ENCODE results near the gene ANKRD13D. TPM values are rescaled to one million over a fixed set of nuclear protein-coding genes. Genes with fewer than 3 reads are reported as not detected.

ANKRD13D gene
- total RNA-seq, 1 donor = 34.4 TPM

GRCh38 chr11:67254798-67255197 is 34.3 kb upstream of the ANKRD13D start:
- Histone ChIP-seq H3K4me2 (ENCODE audit: insufficient read depth, low read length) (no peak overlapping the region), H3K27ac (ENCODE audit: low read depth, low read length) (no peak overlapping the region), H3K9me3 (ENCODE audit: low read depth, low read length) (no peaks in the 10 kb centered on the region), H3K79me2 (ENCODE audit: insufficient read depth, low read length) (peaks cover 18% of the 10 kb centered on the region), H2AFZ (ENCODE audit: low read length) (no peak overlapping the region), H3K27me3 (ENCODE audit: insufficient read depth, low read length) (no peaks in the 10 kb centered on the region), H3K4me1 (ENCODE audit: insufficient read depth, low read length) (no peaks in the 10 kb centered on the region), H3K36me3 (ENCODE audit: insufficient read depth, low read length) (peaks cover 78% of the 10 kb centered on the region), H4K20me1 (ENCODE audit: insufficient read depth, low read length) (peaks cover 55% of the 10 kb centered on the region), H3K4me3 (ENCODE audit: insufficient read depth, low read length) (no peak overlapping the region)
- TF ChIP-seq CTCF (IDR thresholded peaks at IDR 0.05; ENCODE audit: extremely low read depth, low read depth, low read length) = no peak
- peak; percentile 18 for DNase-seq (ENCODE audit: insufficient read length, low spot score, missing footprints)

- H3K36me3 ChIP-seq (ENCODE audit: insufficient read depth, low read length) = peaks cover 73% of the 10 kb centered on the region
- no peaks in the 10 kb centered on the region for H3K9me3 ChIP-seq (ENCODE audit: low read depth, low read length)
- H3K4me3 ChIP-seq (ENCODE audit: insufficient read depth, low read length) = no peak overlapping the region
Measured at GRCh38 chr11:67255353-67255752, 33.8 kb upstream of the ANKRD13D start.

GRCh38 chr11:67255864-67256263 is 33.2 kb upstream of the ANKRD13D start:
- Histone ChIP-seq H3K4me2 (ENCODE audit: insufficient read depth, low read length) (no peak overlapping the region), H3K79me2 (ENCODE audit: insufficient read depth, low read length) (peaks cover 10% of the 10 kb centered on the region), H2AFZ (ENCODE audit: low read length) (no peak overlapping the region), H3K27ac (ENCODE audit: low read depth, low read length) (no peak overlapping the region), H4K20me1 (ENCODE audit: insufficient read depth, low read length) (peaks cover 45% of the 10 kb centered on the region), H3K27me3 (ENCODE audit: insufficient read depth, low read length) (no peaks in the 10 kb centered on the region), H3K9me3 (ENCODE audit: low read depth, low read length) (no peaks in the 10 kb centered on the region), H3K4me1 (ENCODE audit: insufficient read depth, low read length) (no peaks in the 10 kb centered on the region), H3K4me3 (ENCODE audit: insufficient read depth, low read length) (no peak overlapping the region), H3K36me3 (ENCODE audit: insufficient read depth, low read length) (peaks cover 68% of the 10 kb centered on the region)
- DNase-seq (ENCODE audit: insufficient read length, low spot score, missing footprints) = peak; percentile 46
- no peak for TF ChIP-seq CTCF (IDR thresholded peaks at IDR 0.05; ENCODE audit: extremely low read depth, low read depth, low read length)

More at GRCh38 chr11:67255353-67255752, 33.8 kb upstream of the ANKRD13D start:
- Histone ChIP-seq H3K79me2 (ENCODE audit: insufficient read depth, low read length) (peaks cover 16% of the 10 kb centered on the region), H3K4me1 (ENCODE audit: insufficient read depth, low read length) (no peaks in the 10 kb centered on the region), H2AFZ (ENCODE audit: low read length) (no peak overlapping the region), H3K4me2 (ENCODE audit: insufficient read depth, low read length) (no peak overlapping the region), H4K20me1 (ENCODE audit: insufficient read depth, low read length) (peaks cover 50% of the 10 kb centered on the region), H3K27ac (ENCODE audit: low read depth, low read length) (no peak overlapping the region), H3K27me3 (ENCODE audit: insufficient read depth, low read length) (no peaks in the 10 kb centered on the region)
- TF ChIP-seq CTCF (IDR thresholded peaks at IDR 0.05; ENCODE audit: extremely low read depth, low read depth, low read length) = no peak
- peak; percentile 17 for DNase-seq (ENCODE audit: insufficient read length, low spot score, missing footprints)

GRCh38 chr11:67256477-67257135 is 32.5 kb upstream of the ANKRD13D start:
- Histone ChIP-seq H2AFZ (ENCODE audit: low read length) (no peak overlapping the region), H3K9me3 (ENCODE audit: low read depth, low read length) (no peaks in the 10 kb centered on the region), H3K4me3 (ENCODE audit: insufficient read depth, low read length) (no peak overlapping the region), H3K4me2 (ENCODE audit: insufficient read depth, low read length) (no peak overlapping the region), H3K27ac (ENCODE audit: low read depth, low read length) (no peak overlapping the region), H3K79me2 (ENCODE audit: insufficient read depth, low read length) (peaks cover 3% of the 10 kb centered on the region), H3K4me1 (ENCODE audit: insufficient read depth, low read length) (peaks cover 3% of the 10 kb centered on the region), H3K27me3 (ENCODE audit: insufficient read depth, low read length) (no peaks in the 10 kb centered on the region), H4K20me1 (ENCODE audit: insufficient read depth, low read length) (peaks cover 40% of the 10 kb centered on the region), H3K36me3 (ENCODE audit: insufficient read depth, low read length) (peaks cover 60% of the 10 kb centered on the region)
- DNase-seq (ENCODE audit: insufficient read length, low spot score, missing footprints) = peak; percentile 22
- no peak for TF ChIP-seq CTCF (IDR thresholded peaks at IDR 0.05; ENCODE audit: extremely low read depth, low read depth, low read length)

Measured in osteoblast (primary cell).